ENCODE data around the gene RCBTB2.

Gene RCBTB2

DNA sequence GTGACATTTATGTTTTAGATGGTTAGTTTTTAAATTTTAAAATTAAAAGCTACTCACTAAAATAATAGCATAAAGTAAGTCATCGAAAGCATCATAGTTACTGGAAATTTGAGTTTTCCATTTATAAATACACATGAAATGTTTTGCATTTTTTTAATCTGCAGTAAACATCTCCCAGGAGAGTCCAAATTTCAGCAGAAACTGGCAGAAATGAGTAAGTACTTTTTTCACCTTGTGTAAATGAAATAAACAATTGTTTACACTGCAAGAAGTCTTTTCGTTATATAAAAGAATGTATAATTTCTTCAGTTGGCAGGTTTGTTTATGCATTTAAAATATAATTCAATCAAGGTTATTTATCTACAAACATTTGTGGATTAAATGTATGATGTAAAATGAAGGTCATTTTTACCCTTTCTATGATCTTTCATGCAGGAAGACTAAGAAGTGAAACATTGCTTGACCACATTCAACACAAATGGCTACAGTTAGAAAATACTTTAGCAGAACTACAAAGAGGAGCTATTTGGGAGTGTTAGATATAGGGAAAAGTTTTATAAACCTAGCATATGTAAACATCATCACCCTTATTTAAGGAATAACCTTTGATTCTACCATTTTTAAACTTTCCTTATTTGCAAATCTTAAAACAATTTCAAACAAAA lies 55.6 kb downstream of the RCBTB2 start:
- Histone ChIP-seq H3K27ac (ENCODE audit: extremely low read depth, low read depth, low read length) (no peak overlapping the region), H3K9me3 (ENCODE audit: control insufficient read depth, insufficient read depth, low read depth, low read length) (no peaks in the 10 kb centered on the region), H3K36me3 (ENCODE audit: control insufficient read depth in 2 of 2, insufficient read depth in 1 of 2, low read length in 2 of 2) (peaks cover 0 to 13% of the 10 kb centered on the region in 2 experiments; a peak in 2 of 3 replicates), H3K4me1 (ENCODE audit: control insufficient read depth, insufficient read depth, low read length) (no peaks in the 10 kb centered on the region), H3K4me3 (ENCODE audit: low read depth, low read length) (no peak overlapping the region)
- ChIA-PET POLR2A (no interaction called here), CTCF (no interaction called here)
- no peak for TF ChIP-seq ZNF274 (IDR thresholded peaks at IDR 0.05; ENCODE audit: low read length)
- TF ChIP-seq ZNF274 (tag by site-specific recombination; IDR thresholded peaks at IDR 0.05; ENCODE audit: borderline replicate concordance) = no peak
- TF ChIP-seq OSR2 (tag by site-specific recombination; IDR thresholded peaks at IDR 0.05) = no peak
- no peak for TF ChIP-seq ZBTB8A (tag by site-specific recombination; IDR thresholded peaks at IDR 0.05)

GRCh38 chr13:48476686-48477085 lies 56.2 kb downstream of the RCBTB2 start:
- CTCF ChIA-PET = no interaction called here

More at GRCh38 chr13:48476686-48477085, 56.2 kb downstream of the RCBTB2 start:
- H3K4me3 ChIP-seq (ENCODE audit: low read depth, low read length) = no peak overlapping the region
- POLR2A ChIA-PET = no interaction called here
- H3K27ac ChIP-seq (ENCODE audit: extremely low read depth, low read depth, low read length) = no peak overlapping the region
- no peaks in the 10 kb centered on the region for H3K9me3 ChIP-seq (ENCODE audit: control insufficient read depth, insufficient read depth, low read depth, low read length)
- no peak for TF ChIP-seq ZNF843 (tag by site-specific recombination; IDR thresholded peaks at IDR 0.05)
- no peak for TF ChIP-seq RBAK (tag by site-specific recombination; IDR thresholded peaks at IDR 0.05)
- no peak for TF ChIP-seq EGR2 (tag by site-specific recombination; IDR thresholded peaks at IDR 0.05; ENCODE audit: low read depth)
- TF ChIP-seq ZNF26 (tag by site-specific recombination; IDR thresholded peaks at IDR 0.05) = no peak
- TF ChIP-seq ZNF585B (tag by site-specific recombination; IDR thresholded peaks at IDR 0.05) = no peak
- no peak for TF ChIP-seq ZNF518A (tag by site-specific recombination; conservative IDR thresholded peaks at IDR 0.05; ENCODE audit: low read depth)
- TF ChIP-seq, protein P1, sequence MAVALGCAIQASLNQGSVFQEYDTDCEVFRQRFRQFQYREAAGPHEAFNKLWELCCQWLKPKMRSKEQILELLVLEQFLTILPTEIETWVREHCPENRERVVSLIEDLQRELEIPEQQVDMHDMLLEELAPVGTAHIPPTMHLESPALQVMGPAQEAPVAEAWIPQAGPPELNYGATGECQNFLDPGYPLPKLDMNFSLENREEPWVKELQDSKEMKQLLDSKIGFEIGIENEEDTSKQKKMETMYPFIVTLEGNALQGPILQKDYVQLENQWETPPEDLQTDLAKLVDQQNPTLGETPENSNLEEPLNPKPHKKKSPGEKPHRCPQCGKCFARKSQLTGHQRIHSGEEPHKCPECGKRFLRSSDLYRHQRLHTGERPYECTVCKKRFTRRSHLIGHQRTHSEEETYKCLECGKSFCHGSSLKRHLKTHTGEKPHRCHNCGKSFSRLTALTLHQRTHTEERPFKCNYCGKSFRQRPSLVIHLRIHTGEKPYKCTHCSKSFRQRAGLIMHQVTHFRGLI (tag by site-specific recombination; IDR thresholded peaks at IDR 0.05) = no peak
- TF ChIP-seq SP2 (tag by site-specific recombination; IDR thresholded peaks at IDR 0.05) = no peak
- H3K4me1 ChIP-seq (ENCODE audit: control insufficient read depth, insufficient read depth, low read length) = no peaks in the 10 kb centered on the region
- H3K36me3 ChIP-seq (ENCODE audit: control insufficient read depth in 2 of 2, insufficient read depth in 1 of 2, low read length in 2 of 2) = peaks cover 0 to 13% of the 10 kb centered on the region in 2 experiments; a peak in 2 of 3 replicates
